Kidney (tissue), 22 donors: ENCODE results near the gene TMEM9B. TPM values are rescaled to one million over a fixed set of nuclear protein-coding genes. Genes with fewer than 3 reads are reported as not detected.
"Not testable (repeated sequence)": the region's sequence is repeated elsewhere in the genome, so short reads cannot be mapped to it uniquely, and the experiment has no call there.

ENCODE experiments used
- DNase-seq, 5 donors: peaks; one replicate each; pipeline ENCODE4 v3.0.0-alpha.2; 2013 to 2020
- FAIRE-seq: peaks from 2 replicates; lab custom pipeline; 2012; peaks lifted over from hg19 to GRCh38; lab: Jason Lieb, UNC
- H3K27ac ChIP-seq, 2 donors: one replicate each; pipeline ENCODE4 v1.7.0; 2013; ENCODE audit warnings: low read depth in 2 of 2, low read length in 2 of 2, inconsistent platforms in 1 of 2
- H3K27me3 ChIP-seq: one replicate; pipeline ENCODE4 v1.7.1; 2013; ENCODE audit warnings: low read length, inconsistent platforms; ENCODE audit not compliant: control insufficient read depth, insufficient read depth
- H3K36me3 ChIP-seq, 3 donors: one replicate each; pipeline versions ENCODE4 v1.7.0 to v1.7.1; 2013; ENCODE audit warnings: low read length in 3 of 3, control low read depth in 1 of 3, inconsistent platforms in 1 of 3; ENCODE audit not compliant: insufficient read depth in 3 of 3, control insufficient read depth in 2 of 3
- H3K4me1 ChIP-seq, 3 donors: one replicate each; pipeline versions ENCODE4 v1.7.0 to v1.7.1; 2013; ENCODE audit warnings: low read length in 3 of 3, inconsistent platforms in 1 of 3, low read depth in 1 of 3; ENCODE audit not compliant: control insufficient read depth in 2 of 3, insufficient read depth in 2 of 3
- H3K4me3 ChIP-seq, 3 donors: one replicate each; pipeline versions ENCODE4 v1.7.0 to v1.8.1; 2013; ENCODE audit warnings: low read length in 3 of 3, control low read depth in 1 of 3, inconsistent platforms in 1 of 3
- H3K9ac ChIP-seq, 3 donors: one replicate each; pipeline versions ENCODE4 v1.7.0 to v1.7.1; 2013; ENCODE audit warnings: low read length in 3 of 3, control low read depth in 1 of 3, inconsistent platforms in 1 of 3
- H3K9me3 ChIP-seq, 3 donors: one replicate each; pipeline versions ENCODE4 v1.7.0 to v1.7.1; 2013; ENCODE audit warnings: low read length in 3 of 3, control low read depth in 1 of 3, inconsistent platforms in 1 of 3; ENCODE audit not compliant: control insufficient read depth in 2 of 3, insufficient read depth in 1 of 3
- intact Hi-C: fragments of 100-400 bp; cut with DNase I; formaldehyde crosslinking; loops from one replicate; pipeline ENCODE4 v1.11.1; 2022
- long read RNA-seq, 10 donors: library from polyadenylated mRNA in 1 of 10; unstranded in 1 of 10; transcript quantifications; one replicate each; pipeline ENCODE4 v2.0.0 and lab custom pipeline, GENCODE V29; 2021 to 2026
- polyA plus RNA-seq: library from polyadenylated mRNA; stranded (reverse); fragments of 350-450 nt; fragmentation: Illumina TruSeq; extraction: RNeasy Lipid Tissue Mini Kit (QIAGEN cat#74804); gene quantifications from one replicate; pipeline ENCODE4 v1.2.3, GENCODE V29; 2014; ENCODE audit warnings: low read depth, low replicate concordance; ENCODE audit not compliant: insufficient read depth
- total RNA-seq: library from RNA; stranded (reverse); fragmentation: NEBNext Ultra II Directional; extraction: Animal tissue kit (Norgen Biotek cat#: 25700); gene quantifications from one replicate; pipeline ENCODE4 v1.2.1, GENCODE V29; 2021
- TF ChIP-seq, protein P1 (sequence below): IDR thresholded peaks from 3 replicates; pipeline ENCODE4 v1.5.1; 2012; ENCODE audit warnings: mild to moderate bottlenecking, moderate library complexity, borderline replicate concordance; ENCODE audit not compliant: insufficient read depth; ENCODE audit errors: extremely low read depth
- donor health status: control.
- donor health status: control.
- donor health status: control.
- donor health status: control.
- donor health status: control.
- donor health status: DM: yes; HTN: yes; CAD: no.
- donor health status: Normal renal cell carcinoma (clear cell type).

Gene TMEM9B
- total RNA-seq, result 64.4 TPM
- polyA plus RNA-seq, result 73.0 TPM
- long read RNA-seq, donor 1, transcript TMEM9B-205 (5 exons, 2,083 nt), result major isoform, 15 of 17 reads
- long read RNA-seq, donor 1, partial matches to known transcripts, result 0 of 17 reads
- long read RNA-seq, donor 1, other reads (novel, unspliced or antisense), result 0 of 17 reads
- long read RNA-seq, donor 2, transcript TMEM9B-205 (5 exons, 2,083 nt), result major isoform, 21 of 22 reads
- long read RNA-seq, donor 2, partial matches to known transcripts, result 0 of 22 reads
- long read RNA-seq, donor 2, other reads (novel, unspliced or antisense), result 0 of 22 reads
- long read RNA-seq, donor 3, transcript TMEM9B-205 (5 exons, 2,083 nt), result major isoform, 30 of 30 reads
- long read RNA-seq, donor 3, partial matches to known transcripts, result 0 of 30 reads
- long read RNA-seq, donor 3, other reads (novel, unspliced or antisense), result 0 of 30 reads
- long read RNA-seq, donor 4, transcript TMEM9B-205 (5 exons, 2,083 nt), result major isoform, 26 of 36 reads
- long read RNA-seq, donor 4, partial matches to known transcripts, result 8 of 36 reads
- long read RNA-seq, donor 4, other reads (novel, unspliced or antisense), result 0 of 36 reads
- long read RNA-seq, donor 5, partial matches to known transcripts, result 0 of 2 reads
- long read RNA-seq, donor 5, other reads (novel, unspliced or antisense), result 0 of 2 reads
- long read RNA-seq, donor 6, transcript TMEM9B-205 (5 exons, 2,083 nt), result major isoform, 26 of 28 reads
- long read RNA-seq, donor 6, partial matches to known transcripts, result 0 of 28 reads
- long read RNA-seq, donor 6, other reads (novel, unspliced or antisense), result 0 of 28 reads
- long read RNA-seq, donor 7, transcript TMEM9B-205 (5 exons, 2,083 nt), result major isoform, 117 of 132 reads
- long read RNA-seq, donor 7, partial matches to known transcripts, result 6 of 132 reads
- long read RNA-seq, donor 7, other reads (novel, unspliced or antisense), result 6 of 132 reads
- long read RNA-seq, donor 8, transcript TMEM9B-205 (5 exons, 2,083 nt), result major isoform, 16 of 16 reads
- long read RNA-seq, donor 8, partial matches to known transcripts, result 0 of 16 reads
- long read RNA-seq, donor 8, other reads (novel, unspliced or antisense), result 0 of 16 reads
- long read RNA-seq, donor 9, transcript TMEM9B-205 (5 exons, 2,083 nt), result major isoform, 22 of 24 reads
- long read RNA-seq, donor 9, partial matches to known transcripts, result 0 of 24 reads
- long read RNA-seq, donor 9, other reads (novel, unspliced or antisense), result 0 of 24 reads
- long read RNA-seq, donor 10, transcript TMEM9B-205 (5 exons, 2,083 nt), result major isoform, 15 of 15 reads
- long read RNA-seq, donor 10, partial matches to known transcripts, result 0 of 15 reads
- long read RNA-seq, donor 10, other reads (novel, unspliced or antisense), result 0 of 15 reads

- peak within 1 kb of the TSS; percentile 71 to 92 (median 78) for H3K4me3 ChIP-seq
- no peaks in the 10 kb centered on the region for H3K36me3 ChIP-seq
- H3K9ac ChIP-seq, result peak within 1 kb of the TSS; percentile 57 to 94 (median 90)
- peak within 1 kb of the TSS; percentile 85 to 96 for H3K27ac ChIP-seq
- FAIRE-seq (no peak), DNase-seq (peak; percentile 88 to 98 (median 96))
- no peaks in the 10 kb centered on the region for H3K27me3 ChIP-seq
- intact Hi-C loops, result no loop called here
- TF ChIP-seq, protein P1, sequence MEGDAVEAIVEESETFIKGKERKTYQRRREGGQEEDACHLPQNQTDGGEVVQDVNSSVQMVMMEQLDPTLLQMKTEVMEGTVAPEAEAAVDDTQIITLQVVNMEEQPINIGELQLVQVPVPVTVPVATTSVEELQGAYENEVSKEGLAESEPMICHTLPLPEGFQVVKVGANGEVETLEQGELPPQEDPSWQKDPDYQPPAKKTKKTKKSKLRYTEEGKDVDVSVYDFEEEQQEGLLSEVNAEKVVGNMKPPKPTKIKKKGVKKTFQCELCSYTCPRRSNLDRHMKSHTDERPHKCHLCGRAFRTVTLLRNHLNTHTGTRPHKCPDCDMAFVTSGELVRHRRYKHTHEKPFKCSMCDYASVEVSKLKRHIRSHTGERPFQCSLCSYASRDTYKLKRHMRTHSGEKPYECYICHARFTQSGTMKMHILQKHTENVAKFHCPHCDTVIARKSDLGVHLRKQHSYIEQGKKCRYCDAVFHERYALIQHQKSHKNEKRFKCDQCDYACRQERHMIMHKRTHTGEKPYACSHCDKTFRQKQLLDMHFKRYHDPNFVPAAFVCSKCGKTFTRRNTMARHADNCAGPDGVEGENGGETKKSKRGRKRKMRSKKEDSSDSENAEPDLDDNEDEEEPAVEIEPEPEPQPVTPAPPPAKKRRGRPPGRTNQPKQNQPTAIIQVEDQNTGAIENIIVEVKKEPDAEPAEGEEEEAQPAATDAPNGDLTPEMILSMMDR, result no peak
- peaks cover 0 to 17% (median 3%) of the 10 kb centered on the region in 3 donors for H3K4me1 ChIP-seq
- H3K9me3 ChIP-seq, result no peaks in the 10 kb centered on the region
Measured at GRCh38 chr11:8964324-8965320, at the start of gene TMEM9B. TMEM9B (minus strand) TSS chr11:8964442; CDS start chr11:8964313, 129 bp downstream.

DNA sequence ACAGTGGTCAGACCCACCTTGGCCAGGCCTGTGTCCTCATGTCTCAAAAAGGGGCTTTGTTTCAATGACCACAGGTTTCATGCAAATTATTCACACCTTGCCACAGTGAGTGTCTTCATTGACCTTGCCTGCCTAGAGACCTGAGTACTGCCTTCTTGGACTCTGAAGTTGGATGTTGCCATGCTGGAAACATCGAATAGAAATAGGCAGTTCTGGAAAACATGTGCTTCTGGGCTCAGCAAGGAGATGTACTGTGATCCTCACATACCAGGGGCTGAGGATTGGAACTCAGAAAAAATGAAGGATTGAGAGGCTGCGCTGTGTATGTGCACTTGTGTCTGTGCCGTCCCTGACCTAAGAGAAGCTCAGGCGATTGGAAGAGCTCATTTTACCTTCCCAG lies 49.1 kb upstream of the TMEM9B start:
- no peak for FAIRE-seq

DNA sequence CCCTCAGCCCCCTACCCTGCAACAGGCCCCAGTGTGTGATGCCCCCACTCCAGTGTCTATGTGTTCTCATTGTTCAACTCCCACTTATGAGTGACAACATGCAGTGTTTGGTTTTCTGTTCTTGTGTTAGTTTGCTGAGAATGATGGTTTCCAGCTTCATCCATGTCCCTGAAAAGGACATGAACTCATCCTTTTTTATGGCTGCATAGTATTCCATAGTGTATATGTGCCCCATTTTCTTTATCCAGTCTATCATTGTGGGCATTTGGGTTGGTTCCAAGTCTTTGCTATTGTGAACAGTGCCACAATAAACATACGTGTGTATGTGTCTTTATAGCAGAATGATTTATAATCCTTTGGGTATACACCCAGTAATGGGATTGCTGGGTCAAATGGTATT lies 45.3 kb upstream of the TMEM9B start:
- intact Hi-C loops, H3K4me1 ChIP-seq, H3K4me3 ChIP-seq, H3K36me3 ChIP-seq, H3K9me3 ChIP-seq, H3K9ac ChIP-seq, H3K27me3 ChIP-seq, H3K27ac ChIP-seq, FAIRE-seq, DNase-seq: not testable (repeated sequence)

More for the DNA sequence above, 49.1 kb upstream of the TMEM9B start:
- Histone ChIP-seq H3K4me3 (no peak overlapping the region), H3K27me3 (no peaks in the 10 kb centered on the region), H3K36me3 (no peaks in the 10 kb centered on the region), H3K9ac (no peak overlapping the region), H3K9me3 (no peaks in the 10 kb centered on the region), H3K4me1 (peaks cover 0 to 4% (median 0%) of the 10 kb centered on the region in 3 donors), H3K27ac (no peak overlapping the region)
- no peak for DNase-seq
- intact Hi-C loops, result loop anchor here (10.0 kb wide), 1 partner anchor 121 kb away; no protein-coding TSS in a partner anchor
- TF ChIP-seq, protein P1, result no peak
